ENCODE measurements around the gene CSMD2. TPM values are rescaled to one million over a fixed set of nuclear protein-coding genes. Genes with fewer than 3 reads are reported as not detected.

Gene CSMD2
- total RNA-seq, 6 experiments from 2014 or later = under 0.01 to 0.19 (median 0.09) TPM; not detected in 1

GRCh38 chr1:33826711-33827110 lies 338.3 kb downstream of the CSMD2 start:
- no peak overlapping the region for H3K27ac ChIP-seq
- no peaks in the 10 kb centered on the region for H3K36me3 ChIP-seq
- H3K4me3 ChIP-seq = no peak overlapping the region
- ATAC-seq = no peak
- H3K27me3 ChIP-seq = no peaks in the 10 kb centered on the region
- DNase-seq = no peak
- H3K9me3 ChIP-seq = no peaks in the 10 kb centered on the region
- 66% methylated on average over 4 of the region's 5 CpGs for WGBS (ENCODE audit: insufficient coverage, low coverage, low lambda C conversion rate, missing lambda C conversion rate)
- intact Hi-C loops (cut with DNase I) = no loop called here
- no peaks in the 10 kb centered on the region for H3K4me1 ChIP-seq
- TF ChIP-seq POLR2A (IDR thresholded peaks at IDR 0.05) = no peak

- Histone ChIP-seq H3K36me3 (no peaks in the 10 kb centered on the region), H3K9me3 (no peaks in the 10 kb centered on the region), H3K27me3 (no peaks in the 10 kb centered on the region), H3K4me1 (no peaks in the 10 kb centered on the region), H3K4me3 (no peak overlapping the region), H3K27ac (no peak overlapping the region)
- intact Hi-C loops (cut with DNase I) = no loop called here
- ATAC-seq (no peak), DNase-seq (no peak)
- no peak for TF ChIP-seq POLR2A (IDR thresholded peaks at IDR 0.05)
- no peak for TF ChIP-seq CTCF (IDR thresholded peaks at IDR 0.05)
Observed at GRCh38 chr1:33826311-33826710, 338.7 kb downstream of the CSMD2 start.

GRCh38 chr1:33825506-33825905 lies 339.5 kb downstream of the CSMD2 start:
- Histone ChIP-seq H3K36me3 (no peaks in the 10 kb centered on the region), H3K27ac (no peak overlapping the region), H3K4me3 (no peak overlapping the region), H3K4me1 (no peaks in the 10 kb centered on the region), H3K9me3 (no peaks in the 10 kb centered on the region), H3K27me3 (no peaks in the 10 kb centered on the region)
- WGBS (ENCODE audit: insufficient coverage, low coverage, low lambda C conversion rate, missing lambda C conversion rate) = 61% methylated on average over 6 of the region's 10 CpGs
- ATAC-seq (no peak), DNase-seq (no peak)
- intact Hi-C loops (cut with DNase I) = no loop called here
- TF ChIP-seq CTCF (IDR thresholded peaks at IDR 0.05) = no peak
- TF ChIP-seq POLR2A (IDR thresholded peaks at IDR 0.05) = no peak

GRCh38 chr1:33824971-33825370 lies 340.1 kb downstream of the CSMD2 start:
- DNase-seq (no peak), ATAC-seq (no peak)
- Histone ChIP-seq H3K9me3 (no peaks in the 10 kb centered on the region), H3K4me3 (no peak overlapping the region), H3K4me1 (no peaks in the 10 kb centered on the region), H3K27me3 (no peaks in the 10 kb centered on the region), H3K36me3 (no peaks in the 10 kb centered on the region), H3K27ac (no peak overlapping the region)
- intact Hi-C loops (cut with DNase I) = no loop called here
- TF ChIP-seq POLR2A (IDR thresholded peaks at IDR 0.05) (no peak), CTCF (IDR thresholded peaks at IDR 0.05) (no peak)
- WGBS (ENCODE audit: insufficient coverage, low coverage, low lambda C conversion rate, missing lambda C conversion rate) = 77% methylated on average over 1 of the region's 1 CpG

GRCh38 chr1:33824321-33824720 lies 340.7 kb downstream of the CSMD2 start:
- intact Hi-C loops (cut with DNase I) = no loop called here
- ATAC-seq = no peak
- WGBS (ENCODE audit: insufficient coverage, low coverage, low lambda C conversion rate, missing lambda C conversion rate) = 83% methylated on average over 3 of the region's 6 CpGs
- H3K36me3 ChIP-seq = no peaks in the 10 kb centered on the region
- TF ChIP-seq CTCF (IDR thresholded peaks at IDR 0.05) (no peak), POLR2A (IDR thresholded peaks at IDR 0.05) (no peak)
- no peak overlapping the region for H3K4me3 ChIP-seq
- no peaks in the 10 kb centered on the region for H3K9me3 ChIP-seq
- no peaks in the 10 kb centered on the region for H3K4me1 ChIP-seq
- no peaks in the 10 kb centered on the region for H3K27me3 ChIP-seq
- no peak overlapping the region for H3K27ac ChIP-seq
- no peak for DNase-seq
